GM12865 (cell line): ENCODE results near the gene ZNF32.

ENCODE experiments used
- DNase-seq: peaks from one replicate; pipeline ENCODE4 v3.0.0; 2010; ENCODE audit warnings: low read depth
- H3K4me3 ChIP-seq: 2 replicates; pipeline ENCODE4 v1.5.1; 2011; ENCODE audit warnings: mild to moderate bottlenecking, low read depth, low read length, control low read depth
- CTCF ChIP-seq: IDR thresholded peaks from 2 replicates; pipeline ENCODE4 v1.5.1; 2011; ENCODE audit warnings: low read length, control low read depth, low read depth, inconsistent platforms; ENCODE audit not compliant: insufficient read depth; ENCODE audit errors: missing control alignments

The ZNF32 gene

GRCh38 chr10:43648398-43649184, at the start of gene ZNF32:
ZNF32 (minus strand) TSS chr10:43648881; CDS start chr10:43646133, 2,748 bp downstream.
- DNase-seq: peak; percentile 90
- no peak for TF ChIP-seq CTCF
- peak within 1 kb of the TSS; percentile 68 for H3K4me3 ChIP-seq

- DNase-seq: no peak
- TF ChIP-seq CTCF: no peak
These were observed 49.5 kb upstream of the ZNF32 start for GRCh38 chr10:43698156-43698555.

GRCh38 chr10:43696909-43697483, 48.3 kb upstream of the ZNF32 start:
- no peak for TF ChIP-seq CTCF
- DNase-seq: no peak
- H3K4me3 ChIP-seq: no peak overlapping the region

More at GRCh38 chr10:43698156-43698555, 49.5 kb upstream of the ZNF32 start:
- H3K4me3 ChIP-seq: no peak overlapping the region

- TF ChIP-seq CTCF: no peak
- H3K4me3 ChIP-seq: no peak overlapping the region
- no peak for DNase-seq
These were observed 47.0 kb upstream of the ZNF32 start for GRCh38 chr10:43695730-43696129.

- no peak overlapping the region for H3K4me3 ChIP-seq
- DNase-seq: no peak
- TF ChIP-seq CTCF: no peak
These were observed 46.6 kb upstream of the ZNF32 start for GRCh38 chr10:43695321-43695720.

- DNase-seq: no peak
- H3K4me3 ChIP-seq: no peak overlapping the region
- TF ChIP-seq CTCF: no peak
These were observed 45.8 kb upstream of the ZNF32 start for GRCh38 chr10:43694526-43694925.
